GM23248 (cell line): ENCODE data around the gene CREB3.

Source experiments
- EZH2 ChIP-seq: fragments of 200-600 bp; sonication (generic); IDR thresholded peaks from 2 replicates; pipeline ENCODE4 v1.6.1; 2018; ENCODE audit warnings: antibody characterized with exemption, mild to moderate bottlenecking; ENCODE audit not compliant: insufficient read depth, poor library complexity, severe bottlenecking
- EZH2phosphoT487 ChIP-seq: fragments of 200-600 bp; sonication (generic); IDR thresholded peaks from 2 replicates; pipeline ENCODE4 v1.6.1; 2018; ENCODE audit warnings: antibody characterized with exemption, moderate library complexity, mild to moderate bottlenecking, low read depth; ENCODE audit not compliant: insufficient read depth

- no peak for TF ChIP-seq EZH2
- TF ChIP-seq EZH2phosphoT487: no peak
Measured at GRCh38 chr9:35706951-35707350, 25.5 kb upstream of the CREB3 start.
